GM12873 (cell line): ENCODE data around the gene TMEM183A.

ENCODE experiments used
- CTCF ChIP-seq: IDR thresholded peaks from 2 replicates; pipeline ENCODE4 v1.5.1; 2012; ENCODE audit warnings: low read depth, mild to moderate bottlenecking, moderate library complexity, low read length, control low read depth; ENCODE audit not compliant: insufficient read depth; ENCODE audit errors: missing control alignments

TMEM183A gene

GRCh38 chr1:203069030-203069747, 62.0 kb downstream of the TMEM183A start:
- no peak for TF ChIP-seq CTCF

- no peak for TF ChIP-seq CTCF
Observed at GRCh38 chr1:203072002-203072602, 64.9 kb downstream of the TMEM183A start.

- TF ChIP-seq CTCF: no peak
Observed at GRCh38 chr1:203072911-203073310, 65.7 kb downstream of the TMEM183A start.

GRCh38 chr1:203073469-203073868, 66.3 kb downstream of the TMEM183A start:
- TF ChIP-seq CTCF: no peak
